HG02759 (cell line): ENCODE measurements around the gene UGT2B11.
A peak's percentile ranks its signal among the peaks of the same experiment; 100 is the strongest.
"Not testable (repeated sequence)": the region's sequence is repeated elsewhere in the genome, so short reads cannot be mapped to it uniquely, and the experiment has no call there.

ENCODE experiments used
- ATAC-seq: cut with Tn5 transposase; IDR thresholded peaks from one replicate; pipeline ENCODE4 v1.9.1; 2021; ENCODE audit warnings: mild to moderate bottlenecking, moderate library complexity; ENCODE audit not compliant: unreplicated experiment

Gene UGT2B11

GRCh38 chr4:69170233-69171134 lies 44.1 kb downstream of the UGT2B11 start:
- peak; percentile 85 for ATAC-seq

DNA sequence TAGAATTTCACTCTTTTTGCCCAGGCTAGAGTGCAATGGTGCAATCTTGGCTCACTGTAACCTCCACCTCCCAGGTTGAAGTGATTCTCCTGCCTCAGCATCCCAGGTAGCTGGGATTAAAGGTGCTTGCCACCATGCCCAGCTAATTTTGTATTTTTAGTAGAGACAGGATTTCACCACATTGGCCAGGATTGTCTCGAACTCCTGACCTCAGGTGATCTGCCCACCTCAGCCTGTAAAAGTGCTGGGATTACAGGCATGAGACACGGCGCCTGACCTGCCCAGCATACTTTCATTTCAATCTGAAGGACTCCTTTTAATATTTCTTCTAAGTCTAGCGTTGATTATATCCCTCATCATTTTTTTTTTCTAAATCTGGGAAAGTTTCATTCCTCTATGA lies 45.4 kb downstream of the UGT2B11 start:
- ATAC-seq = not testable (repeated sequence)

- no peak for ATAC-seq
Measured at GRCh38 chr4:69167300-69167699, 47.2 kb downstream of the UGT2B11 start.

GRCh38 chr4:69166376-69166775 lies 48.2 kb downstream of the UGT2B11 start:
- not testable (repeated sequence) for ATAC-seq

DNA sequence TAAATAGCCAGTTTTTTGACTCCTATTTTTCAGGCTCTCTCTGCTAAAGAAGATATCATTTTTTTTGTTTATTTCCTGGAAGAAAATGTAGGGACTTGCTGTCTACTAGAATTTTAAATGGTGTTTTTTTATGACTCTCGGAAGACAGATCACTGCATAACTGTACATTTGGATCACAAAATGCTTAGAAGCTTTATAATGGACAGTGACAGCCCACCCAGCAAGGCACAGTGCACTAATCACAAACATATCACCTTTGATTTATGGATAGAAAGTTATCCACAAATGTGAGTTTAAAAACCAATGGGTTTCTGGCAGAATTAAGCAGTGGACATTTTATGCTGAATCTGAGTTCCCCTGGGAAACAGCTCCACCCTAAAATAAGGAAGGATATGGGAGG lies 48.8 kb downstream of the UGT2B11 start:
- not testable (repeated sequence) for ATAC-seq

GRCh38 chr4:69156913-69157312 lies 57.6 kb downstream of the UGT2B11 start:
- no peak for ATAC-seq

- ATAC-seq = no peak
Measured at GRCh38 chr4:69154021-69154420, 60.5 kb downstream of the UGT2B11 start.
